ENCODE data around the gene SSTR1. TPM values are rescaled to one million over a fixed set of nuclear protein-coding genes. Genes with fewer than 3 reads are reported as not detected.

The SSTR1 gene
- total RNA-seq, 1 donor from 2014 or later = under 0.01 TPM

GRCh38 chr14:38175658-38176057, 32.0 kb upstream of the SSTR1 start:
- H3K27me3 ChIP-seq (ENCODE audit: control insufficient read depth, insufficient read depth, low read length) = no peaks in the 10 kb centered on the region
- TF ChIP-seq CTCF (IDR thresholded peaks at IDR 0.05; ENCODE audit: insufficient read depth, low read length, severe bottlenecking) = no peak
- no peak overlapping the region for H3K4me3 ChIP-seq (ENCODE audit: low read depth, low read length)
- DNase-seq (ENCODE audit: low read depth) = no peak
- no peak for FAIRE-seq
- H3K36me3 ChIP-seq (ENCODE audit: control insufficient read depth, insufficient read depth, low read length) = no peaks in the 10 kb centered on the region

- TF ChIP-seq CTCF (IDR thresholded peaks at IDR 0.05; ENCODE audit: insufficient read depth, low read length, severe bottlenecking) = no peak
- FAIRE-seq (no peak), DNase-seq (ENCODE audit: low read depth) (no peak)
These were observed 31.3 kb upstream of the SSTR1 start for GRCh38 chr14:38176379-38176778.

GRCh38 chr14:38184132-38184531, 23.6 kb upstream of the SSTR1 start:
- FAIRE-seq = no peak
- Histone ChIP-seq H3K27me3 (ENCODE audit: control insufficient read depth, insufficient read depth, low read length) (no peaks in the 10 kb centered on the region), H3K4me3 (ENCODE audit: low read depth, low read length) (no peak overlapping the region), H3K36me3 (ENCODE audit: control insufficient read depth, insufficient read depth, low read length) (no peaks in the 10 kb centered on the region)
- no peak for TF ChIP-seq CTCF (IDR thresholded peaks at IDR 0.05; ENCODE audit: insufficient read depth, low read length, severe bottlenecking)
- DNase-seq (ENCODE audit: low read depth) = no peak

More at GRCh38 chr14:38176379-38176778, 31.3 kb upstream of the SSTR1 start:
- H3K4me3 ChIP-seq (ENCODE audit: low read depth, low read length) = no peak overlapping the region
- no peaks in the 10 kb centered on the region for H3K36me3 ChIP-seq (ENCODE audit: control insufficient read depth, insufficient read depth, low read length)
- no peaks in the 10 kb centered on the region for H3K27me3 ChIP-seq (ENCODE audit: control insufficient read depth, insufficient read depth, low read length)

- Histone ChIP-seq H3K36me3 (ENCODE audit: control insufficient read depth, insufficient read depth, low read length) (no peaks in the 10 kb centered on the region), H3K27me3 (ENCODE audit: control insufficient read depth, insufficient read depth, low read length) (no peaks in the 10 kb centered on the region), H3K4me3 (ENCODE audit: low read depth, low read length) (no peak overlapping the region)
- DNase-seq (ENCODE audit: low read depth) (no peak), FAIRE-seq (no peak)
- no peak for TF ChIP-seq CTCF (IDR thresholded peaks at IDR 0.05; ENCODE audit: insufficient read depth, low read length, severe bottlenecking)
These were observed 22.0 kb upstream of the SSTR1 start for GRCh38 chr14:38185671-38186070.

- Histone ChIP-seq H3K36me3 (ENCODE audit: control insufficient read depth, insufficient read depth, low read length) (no peaks in the 10 kb centered on the region), H3K27me3 (ENCODE audit: control insufficient read depth, insufficient read depth, low read length) (no peaks in the 10 kb centered on the region), H3K4me3 (ENCODE audit: low read depth, low read length) (no peak overlapping the region)
- DNase-seq (ENCODE audit: low read depth) (no peak), FAIRE-seq (no peak)
- TF ChIP-seq CTCF (IDR thresholded peaks at IDR 0.05; ENCODE audit: insufficient read depth, low read length, severe bottlenecking) = no peak
These were observed 21.5 kb upstream of the SSTR1 start for GRCh38 chr14:38186216-38186615.

GRCh38 chr14:38187528-38187927, 20.2 kb upstream of the SSTR1 start:
- no peak for FAIRE-seq
- DNase-seq (ENCODE audit: low read depth) = peak; percentile 45
- TF ChIP-seq CTCF (IDR thresholded peaks at IDR 0.05; ENCODE audit: insufficient read depth, low read length, severe bottlenecking) = no peak
- H3K36me3 ChIP-seq (ENCODE audit: control insufficient read depth, insufficient read depth, low read length) = no peaks in the 10 kb centered on the region
- H3K27me3 ChIP-seq (ENCODE audit: control insufficient read depth, insufficient read depth, low read length) = no peaks in the 10 kb centered on the region
- H3K4me3 ChIP-seq (ENCODE audit: low read depth, low read length) = no peak overlapping the region

All from bronchial epithelial cell (primary cell).